GM12875 (cell line): ENCODE results near the gene C22orf23.

Experiments used
- H3K4me3 ChIP-seq: one replicate; pipeline ENCODE4 v1.5.1; 2011; ENCODE audit warnings: low read depth, low read length, control low read depth
- CTCF ChIP-seq: IDR thresholded peaks from 2 replicates; pipeline ENCODE4 v1.5.1; 2011; ENCODE audit warnings: low read depth, mild to moderate bottlenecking, control low read depth, inconsistent platforms, low read length, moderate library complexity, borderline replicate concordance; ENCODE audit not compliant: insufficient read depth

Gene C22orf23

DNA sequence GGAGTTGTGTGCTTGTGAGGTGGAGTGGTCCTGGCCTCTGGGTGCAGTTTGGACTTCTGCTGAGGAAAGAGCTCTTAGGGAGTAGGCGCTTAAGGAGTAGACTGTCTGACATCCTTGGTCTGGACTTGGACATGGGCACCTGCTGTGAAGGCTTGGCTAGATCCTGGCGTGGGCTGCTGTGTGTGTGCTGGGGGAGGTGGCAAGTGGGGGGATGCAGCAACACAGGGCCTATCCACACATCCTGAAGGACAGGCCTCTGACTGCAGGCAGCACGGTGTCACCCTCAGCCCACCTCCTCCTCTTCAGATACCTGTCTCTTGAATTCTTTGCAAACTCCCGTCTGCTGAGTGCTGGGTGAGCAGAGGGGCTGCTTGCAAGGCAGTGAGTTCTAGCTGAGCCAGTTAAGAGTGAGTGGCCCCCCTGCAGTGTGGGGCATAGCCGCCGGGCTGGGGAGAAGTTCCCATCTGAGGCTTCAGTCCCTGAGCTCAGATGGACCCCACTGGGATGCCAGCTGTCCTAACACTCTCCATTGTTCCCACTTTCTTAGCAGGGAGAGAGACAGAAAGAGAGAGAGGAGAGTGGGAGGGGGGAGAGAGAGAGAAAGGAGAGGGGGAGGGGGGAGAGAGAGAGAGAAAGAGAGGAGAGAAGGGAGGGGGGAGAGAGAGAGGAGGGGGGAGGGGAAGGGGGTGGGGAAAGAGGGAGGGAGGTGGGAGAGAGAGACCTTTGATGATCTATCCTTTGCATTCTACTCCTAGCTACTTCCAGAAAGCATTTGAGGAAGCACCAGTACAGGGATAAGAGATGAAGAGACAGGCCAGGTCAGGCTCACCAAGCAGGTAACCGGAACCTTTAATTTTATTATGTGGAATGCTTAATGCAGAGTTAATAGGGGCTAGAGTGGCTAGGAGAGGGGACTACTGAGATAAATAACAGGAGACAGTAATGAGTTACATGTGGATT is 18.4 kb upstream of the C22orf23 start:
- no peak for TF ChIP-seq CTCF
- H3K4me3 ChIP-seq: no peak overlapping the region

GRCh38 chr22:37970864-37971263 is 17.5 kb upstream of the C22orf23 start:
- no peak overlapping the region for H3K4me3 ChIP-seq
- TF ChIP-seq CTCF: no peak

GRCh38 chr22:37968452-37969251 is 15.3 kb upstream of the C22orf23 start:
- TF ChIP-seq CTCF: no peak
- H3K4me3 ChIP-seq: no peak overlapping the region

DNA sequence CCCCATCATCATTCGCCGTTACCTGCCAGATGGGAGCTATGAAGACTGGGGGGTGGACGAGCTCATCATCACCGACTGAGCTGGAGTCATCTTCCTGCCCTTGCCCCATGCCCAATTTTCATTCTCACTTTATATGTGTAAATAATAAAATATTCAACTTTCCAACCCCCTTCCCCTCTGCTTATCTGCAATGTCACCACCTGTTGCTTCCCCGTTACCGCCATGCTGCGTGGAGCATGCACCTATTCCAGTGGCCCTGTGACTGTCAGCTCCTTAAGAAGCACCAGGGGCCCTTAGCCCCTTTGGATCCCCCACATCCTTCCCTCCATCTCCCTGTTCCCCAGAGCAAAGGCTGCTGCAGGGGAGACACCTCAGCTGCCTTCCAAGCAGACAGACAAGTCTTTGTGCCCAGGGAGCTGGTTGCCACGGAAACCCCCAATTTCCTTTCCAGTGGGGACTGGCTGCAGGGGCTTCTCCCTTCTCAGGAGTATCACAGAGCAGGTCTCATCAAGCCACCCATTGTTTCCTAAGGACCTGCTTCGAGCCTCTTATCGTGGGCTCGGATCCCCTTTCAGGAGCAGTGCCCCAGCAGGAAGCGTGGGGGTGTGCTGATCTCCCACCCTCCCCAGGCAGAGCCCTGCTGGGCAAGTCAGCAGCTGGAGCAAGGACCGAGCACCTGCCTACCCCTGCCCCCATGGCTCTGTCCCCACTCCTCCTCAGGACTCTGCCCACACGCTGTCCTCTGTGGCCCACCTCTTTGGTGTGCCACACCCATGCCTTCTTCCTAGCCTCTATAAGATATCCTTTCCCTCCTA is 14.4 kb upstream of the C22orf23 start:
- no peak for TF ChIP-seq CTCF
- no peak overlapping the region for H3K4me3 ChIP-seq

DNA sequence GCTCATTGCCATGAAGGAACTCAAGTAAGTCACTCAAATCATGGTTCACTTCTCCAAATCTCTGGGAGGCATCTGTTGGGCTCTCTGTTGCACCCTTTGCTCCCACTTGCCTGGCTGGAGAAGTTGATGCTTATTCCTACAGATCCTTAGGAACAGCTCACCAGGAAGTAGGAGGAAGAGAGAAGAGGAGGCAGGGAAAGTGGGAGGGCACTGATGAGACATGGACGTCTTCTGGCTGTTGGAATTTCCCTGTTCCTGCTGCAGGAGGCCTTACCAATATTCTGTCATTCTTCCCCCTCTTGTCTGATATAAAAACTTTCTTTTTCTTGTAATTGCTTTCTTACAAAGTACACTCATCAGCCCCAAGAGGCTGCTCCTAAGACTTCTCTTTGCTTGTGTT is 13.7 kb upstream of the C22orf23 start:
- TF ChIP-seq CTCF: no peak
- H3K4me3 ChIP-seq: no peak overlapping the region

DNA sequence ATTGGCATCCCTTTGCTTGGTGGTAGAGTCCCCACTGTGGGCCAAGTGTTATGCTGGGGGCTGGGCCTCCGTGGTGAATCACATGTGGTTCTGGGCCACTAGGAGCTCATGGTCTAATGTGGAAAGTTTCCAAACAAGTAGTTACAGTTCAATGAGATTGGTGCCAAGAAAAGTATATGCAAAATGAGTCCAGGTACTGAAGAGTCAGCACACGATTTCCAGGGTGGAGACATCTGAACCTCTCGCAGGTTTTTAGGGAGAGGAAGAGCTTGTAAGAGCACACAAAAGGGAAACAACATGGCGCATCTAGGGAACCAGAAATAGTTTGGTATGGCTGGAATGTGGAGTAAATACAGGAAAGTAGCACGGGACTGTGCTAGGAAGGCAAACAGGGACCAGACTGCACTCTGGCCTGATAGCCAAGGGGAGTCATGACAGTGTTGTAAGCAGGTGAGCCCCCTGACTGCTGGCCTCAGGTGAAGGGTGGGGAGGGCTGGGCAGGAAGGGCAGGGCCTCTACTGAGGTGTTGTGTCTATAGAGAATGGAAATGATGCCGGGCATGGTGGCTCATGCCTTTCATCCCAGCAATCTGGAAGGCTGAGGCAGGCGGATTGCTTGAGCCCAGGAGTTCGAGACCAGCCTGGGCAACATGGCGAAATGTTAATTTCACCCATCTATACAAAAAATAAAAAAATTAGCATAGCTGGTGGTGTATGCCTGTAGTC is 12.7 kb upstream of the C22orf23 start:
- no peak for TF ChIP-seq CTCF

More for the DNA sequence above, 12.7 kb upstream of the C22orf23 start:
- H3K4me3 ChIP-seq: no peak overlapping the region
